Activated CD4-positive, alpha-beta T cell treated with anti-CD3 and anti-CD28 coated beads, Interleukin-10, Interleukin-2, amounts not matched to agents 100 ng/mL and 50 ng/mL, durations not matched to agents 16 hours and 8 hours (primary cell): Measurements from ENCODE around the gene CHGA.

Source experiments
- DNase-seq: peaks from one replicate; pipeline ENCODE4 v3.0.0-alpha.2; 2020

The CHGA gene

DNA sequence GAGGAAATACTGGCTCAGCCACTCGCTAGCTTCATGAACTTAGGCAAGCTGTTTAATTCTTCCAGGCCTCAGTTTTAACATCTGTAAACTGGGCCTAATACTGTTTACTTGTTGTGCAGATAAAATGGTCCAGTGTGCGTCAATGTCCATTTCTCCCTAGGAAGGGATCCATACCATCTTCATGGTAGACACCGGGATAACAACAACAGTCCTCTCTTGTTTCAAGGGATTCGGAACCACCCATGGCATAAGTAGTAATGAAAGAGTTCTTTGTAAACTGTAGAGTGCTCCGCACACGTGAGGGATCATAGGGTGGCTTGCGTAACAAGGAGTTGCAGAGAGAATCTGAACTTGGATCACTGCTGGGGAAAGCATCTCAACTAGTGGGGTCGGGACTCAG, 17.3 kb upstream of the CHGA start:
- no peak for DNase-seq

DNA sequence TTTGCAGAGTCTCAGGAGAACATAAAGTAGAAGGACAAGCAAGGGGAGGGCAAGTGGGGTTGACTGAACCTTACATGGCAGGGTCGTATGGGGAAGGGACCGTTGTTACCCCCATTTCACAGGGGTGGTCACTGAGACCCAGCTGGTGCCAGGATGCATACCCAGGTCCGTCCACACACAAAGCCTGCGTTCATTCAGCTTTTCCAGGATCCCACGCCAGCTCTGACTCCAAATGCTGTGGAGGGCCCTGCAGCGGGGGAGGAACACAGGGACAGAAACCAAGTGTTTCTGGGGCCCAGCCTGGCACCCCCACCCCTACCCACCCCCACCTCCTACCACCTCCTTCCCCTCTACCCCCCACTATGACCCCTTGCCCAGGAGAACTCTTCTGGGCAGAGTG, 16.5 kb upstream of the CHGA start:
- no peak for DNase-seq

DNA sequence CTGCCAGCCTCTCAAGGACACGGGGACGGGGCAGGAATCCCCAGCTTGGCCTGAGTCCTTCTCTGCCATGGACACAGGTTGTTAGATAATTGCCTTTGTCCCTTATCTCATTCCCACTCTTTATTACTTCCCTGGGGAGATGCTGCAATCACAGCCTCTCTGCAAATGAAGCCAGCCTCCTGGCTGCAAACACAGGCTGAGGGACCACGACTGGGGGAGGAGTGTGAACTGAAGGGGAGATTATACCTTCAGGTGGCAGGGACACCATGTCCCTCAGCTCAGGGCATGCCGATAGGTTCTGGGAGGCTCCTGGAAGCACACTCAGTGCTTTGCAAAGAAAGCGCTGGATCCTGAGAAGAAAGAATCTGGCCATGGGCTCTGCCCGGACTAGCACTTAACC, 16.1 kb upstream of the CHGA start:
- DNase-seq: no peak

DNA sequence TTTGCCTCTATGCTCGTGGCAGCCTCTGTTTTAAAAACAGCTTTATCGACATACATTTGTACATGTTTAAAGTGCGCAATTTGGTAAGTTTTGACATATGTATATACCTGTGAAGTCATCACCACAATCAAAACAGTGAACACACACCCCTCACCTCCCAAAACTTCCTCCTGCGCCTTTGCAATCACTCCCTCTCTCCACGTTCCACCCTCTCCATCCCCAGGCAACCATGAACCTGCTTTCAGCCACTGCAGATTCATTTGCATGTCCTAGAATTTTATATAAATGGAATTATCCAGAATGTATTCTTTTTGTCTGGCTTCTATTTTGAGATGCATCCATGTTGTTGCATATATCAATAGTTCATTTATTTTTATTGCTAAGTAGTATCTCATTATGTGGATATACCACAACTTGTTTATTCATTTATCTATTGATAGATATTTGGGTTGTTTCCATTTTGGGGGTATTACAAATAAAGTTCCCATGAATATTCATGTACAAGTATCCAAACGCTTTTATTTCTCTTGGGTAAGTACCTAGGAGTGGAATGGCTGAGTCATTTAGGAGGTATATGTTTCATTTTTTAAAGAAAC, 15.5 kb upstream of the CHGA start:
- no peak for DNase-seq

DNA sequence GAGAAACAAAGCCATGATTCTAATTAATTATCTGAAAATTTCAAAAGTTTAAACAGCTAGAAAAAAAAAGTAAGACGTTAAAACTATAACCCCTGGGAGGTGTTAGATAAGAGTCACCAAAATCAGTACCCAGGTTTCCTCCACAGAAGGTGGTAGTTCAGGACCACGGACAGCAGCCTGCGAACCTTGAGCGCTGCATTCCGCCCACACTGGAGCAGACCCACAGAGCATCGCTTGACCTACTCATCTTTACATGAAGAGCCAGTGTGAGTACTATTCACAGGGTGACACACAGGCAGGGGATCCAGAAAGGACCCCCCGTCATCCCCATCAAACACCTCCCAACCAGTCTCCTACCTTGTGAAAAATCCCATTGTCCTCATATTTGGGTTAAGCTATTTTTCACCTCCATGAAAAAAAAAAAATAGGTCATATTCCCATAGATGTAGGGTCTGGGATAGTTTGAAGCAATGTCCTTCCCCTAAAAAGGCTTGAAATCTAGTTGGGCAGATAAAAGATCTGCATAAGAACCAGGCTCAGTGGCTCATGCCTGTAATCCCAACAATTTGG, 8.8 kb upstream of the CHGA start:
- DNase-seq: peak; percentile 36

DNA sequence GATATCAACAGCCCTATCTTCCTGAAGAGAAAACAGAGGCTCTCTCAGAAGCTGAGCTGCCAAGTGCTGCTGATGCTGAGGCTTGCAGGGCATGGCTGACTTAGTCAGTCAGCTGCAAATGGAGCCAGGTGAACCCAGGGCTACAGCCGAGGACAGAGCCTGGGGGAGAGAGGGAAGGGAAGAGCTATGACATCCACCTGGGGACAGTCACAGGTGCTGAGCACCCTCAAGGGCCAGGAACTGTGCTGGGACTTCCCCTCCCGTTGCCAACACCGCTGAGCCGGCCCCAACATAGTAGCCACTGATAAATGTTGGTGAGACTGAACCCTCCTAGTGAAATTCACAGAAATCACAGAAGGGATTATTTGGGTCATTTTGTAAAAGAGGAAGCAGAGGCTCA, 6.7 kb upstream of the CHGA start:
- no peak for DNase-seq

DNA sequence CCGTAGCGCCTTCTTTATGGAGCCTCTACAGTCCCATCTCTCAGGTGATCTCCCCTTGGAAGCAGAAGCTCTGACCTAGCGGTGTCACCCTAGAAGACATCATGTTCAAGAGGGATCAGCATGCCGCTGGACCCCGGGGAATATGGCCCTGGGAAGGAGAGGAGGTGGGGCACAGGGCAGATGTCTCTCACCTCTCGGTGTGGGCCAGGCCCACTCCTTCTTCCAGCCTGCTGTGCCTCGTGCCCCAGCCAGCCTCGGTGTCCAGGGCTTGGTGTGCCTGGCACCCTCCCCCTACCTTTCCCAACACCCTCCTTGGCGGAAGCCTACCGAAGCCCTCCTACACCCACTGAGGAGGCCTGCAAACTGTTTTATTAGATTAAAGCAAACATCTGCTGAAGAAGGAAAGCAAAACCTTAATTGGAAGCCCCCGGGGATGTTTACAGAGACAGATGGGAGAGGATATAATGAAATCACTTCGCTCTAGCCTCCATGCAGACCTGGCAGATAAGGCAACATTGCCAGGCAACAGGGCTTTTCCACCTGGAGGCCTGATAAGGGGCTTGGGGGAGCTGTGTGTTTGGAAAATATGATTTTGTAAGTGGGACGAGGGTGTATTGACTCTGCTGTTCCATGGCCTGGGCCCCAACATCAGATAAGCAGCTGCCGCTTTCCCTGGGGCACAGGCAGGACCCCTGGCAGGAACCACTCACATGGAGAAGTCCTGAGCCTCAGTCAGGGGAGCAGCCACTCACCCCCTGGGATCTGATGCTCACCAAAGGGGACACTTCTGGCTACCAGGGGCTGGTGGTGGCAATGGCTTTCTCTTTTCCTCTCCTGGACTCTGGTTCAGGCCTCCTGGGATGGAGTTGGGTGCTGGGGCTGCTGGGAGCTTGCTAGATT, 5.7 kb upstream of the CHGA start:
- DNase-seq: no peak

DNA sequence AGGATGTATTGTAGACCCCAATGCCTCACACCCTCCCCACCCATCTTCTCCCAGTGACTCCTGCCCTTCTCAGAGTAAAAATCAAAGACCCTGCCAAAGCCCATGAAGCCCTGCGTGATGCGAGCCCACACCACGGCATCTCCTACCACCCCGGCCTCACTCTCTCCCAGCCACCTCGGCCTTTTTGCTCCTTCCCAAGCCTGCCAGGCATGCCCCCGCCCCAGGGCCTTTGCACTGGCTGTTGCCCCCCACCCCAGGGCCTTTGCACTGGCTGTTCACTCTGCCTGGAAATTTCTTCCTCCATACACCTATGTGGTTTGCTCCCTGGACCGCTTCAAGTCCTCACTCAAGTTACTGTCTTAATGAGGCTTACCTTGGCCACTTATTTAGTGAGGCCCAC, 5.0 kb upstream of the CHGA start:
- DNase-seq: no peak

DNA sequence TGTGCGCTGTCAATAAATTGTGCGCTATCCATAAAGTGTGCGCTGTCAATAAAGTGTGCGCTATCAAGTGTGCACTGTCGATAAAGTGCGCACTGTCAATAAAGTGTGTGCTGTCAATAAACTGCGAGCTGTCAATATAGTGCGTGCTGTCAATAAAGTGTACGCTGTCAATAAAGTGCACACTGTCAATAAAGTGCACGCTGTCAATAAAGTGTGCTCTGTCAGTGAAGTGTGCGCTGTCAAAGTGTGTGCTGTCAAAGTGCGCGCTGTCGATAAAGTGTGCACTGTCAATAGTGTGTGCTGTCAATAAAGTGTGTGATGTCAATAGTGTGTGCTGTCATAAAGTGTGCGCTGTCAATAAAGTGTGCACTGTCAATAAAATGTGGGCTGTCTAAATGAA, 2.9 kb upstream of the CHGA start:
- DNase-seq: no peak

DNA sequence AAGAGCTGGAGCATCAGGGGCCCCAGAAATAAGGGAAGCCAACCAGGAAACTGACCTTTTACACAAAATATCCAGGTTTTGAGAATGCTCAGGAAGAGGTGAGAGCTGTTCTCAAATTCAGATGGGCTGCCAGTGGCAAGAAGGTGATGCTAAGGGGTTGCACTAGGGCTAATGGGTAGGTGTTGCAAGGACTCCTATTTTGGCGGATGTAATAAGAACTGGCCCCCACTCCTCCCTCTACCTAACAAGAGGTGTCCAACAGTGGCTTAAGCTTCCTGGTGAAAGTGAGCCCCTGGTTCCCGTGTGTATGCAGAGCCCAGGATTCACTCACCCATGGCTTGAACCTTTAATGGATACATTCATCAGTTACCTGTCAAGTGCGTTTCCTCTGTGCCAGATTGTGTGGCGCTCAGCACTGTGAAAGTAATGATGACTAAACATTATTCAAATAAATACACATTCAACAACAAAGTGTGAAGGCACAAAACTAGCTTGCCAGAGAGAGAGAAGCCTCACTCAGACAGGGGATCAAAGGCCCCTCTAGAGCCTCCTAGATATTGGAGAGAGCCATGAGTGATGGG, 705 bp upstream of the CHGA start:
- DNase-seq: no peak

DNA sequence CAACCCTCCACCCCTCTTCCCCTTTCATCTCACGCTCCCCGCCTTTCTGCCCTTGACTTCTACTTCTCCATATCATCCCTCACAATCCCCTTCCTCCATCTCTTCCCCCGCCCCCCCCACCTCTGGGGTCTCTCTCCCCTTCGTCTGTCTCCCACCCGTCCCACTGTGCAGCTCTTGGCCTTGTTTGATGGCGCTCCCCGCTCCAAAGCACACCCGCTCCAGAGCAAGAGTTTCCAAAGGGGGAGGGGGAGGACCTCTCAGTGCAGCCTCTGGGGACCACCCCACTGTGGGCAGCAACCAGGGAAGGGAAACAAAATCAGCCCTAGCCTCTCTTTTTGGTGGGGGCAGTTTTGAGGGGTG, 774 bp downstream of the CHGA start:
- no peak for DNase-seq

DNA sequence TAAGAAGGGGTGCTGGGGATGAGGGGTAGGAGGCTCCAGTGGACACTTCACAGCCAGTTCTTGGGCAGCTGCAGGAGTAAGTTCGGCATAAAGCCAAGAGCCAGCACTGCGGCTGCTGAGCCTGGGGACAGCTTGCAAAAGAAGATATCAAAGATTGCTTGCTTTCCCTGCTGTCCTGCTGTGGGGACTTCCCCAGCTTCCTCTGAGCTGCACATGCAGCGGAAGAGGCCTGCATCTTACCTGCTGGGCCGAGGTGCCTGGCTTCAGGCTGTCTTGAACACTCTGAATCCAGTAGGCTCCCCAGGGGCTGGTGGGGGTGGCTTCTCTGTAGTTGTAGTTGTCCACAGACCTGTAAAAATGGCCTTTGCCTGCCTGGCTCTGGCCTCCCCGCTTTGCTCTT, 1.3 kb downstream of the CHGA start:
- DNase-seq: no peak

DNA sequence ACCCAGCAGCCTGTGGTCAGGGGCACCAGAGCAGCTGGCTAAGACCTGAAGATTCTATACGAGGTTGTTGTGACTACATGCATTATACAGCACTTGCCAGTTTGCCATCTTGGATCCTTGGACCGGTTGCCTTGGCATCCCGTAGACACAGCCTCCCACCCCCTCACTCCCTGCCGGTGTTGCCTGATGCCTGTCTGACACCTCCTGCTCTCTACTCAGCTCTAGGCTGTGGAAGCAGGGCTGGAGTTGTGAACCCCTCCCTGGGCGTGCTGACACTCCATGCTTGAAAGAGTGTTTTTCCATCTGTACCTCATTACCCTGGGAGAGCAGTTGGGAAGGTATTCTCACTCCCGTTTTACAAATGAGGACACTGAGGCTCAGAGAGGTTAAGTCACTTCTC, 2.5 kb downstream of the CHGA start:
- DNase-seq: no peak

DNA sequence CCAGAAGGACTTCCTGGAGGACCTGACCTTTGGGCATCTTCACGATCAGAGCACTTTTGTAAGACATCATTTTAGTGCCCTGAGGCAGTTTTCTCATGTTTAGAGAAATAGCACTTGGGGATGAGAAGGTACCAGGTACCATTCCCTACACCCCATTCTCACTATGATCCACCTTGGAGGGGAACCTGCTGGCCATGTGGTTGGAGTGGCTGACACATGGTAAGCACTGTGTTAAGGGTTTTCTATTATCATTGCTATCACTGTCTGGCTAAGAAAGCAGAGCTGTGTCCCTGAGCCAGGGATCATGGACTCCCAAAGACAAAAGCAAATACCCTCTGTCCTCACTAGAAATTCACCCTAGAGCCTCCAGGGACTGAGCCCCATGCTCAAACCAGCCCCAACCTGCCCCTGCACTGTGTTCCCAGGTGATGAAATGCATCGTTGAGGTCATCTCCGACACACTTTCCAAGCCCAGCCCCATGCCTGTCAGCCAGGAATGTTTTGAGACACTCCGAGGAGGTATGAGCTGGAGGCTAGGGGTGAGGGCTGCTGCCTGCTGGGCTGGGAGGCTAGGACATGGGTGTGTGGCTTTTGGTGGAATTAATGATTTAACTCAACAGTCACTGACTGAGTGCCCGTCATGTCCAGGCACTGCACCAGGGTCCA, 3.4 kb downstream of the CHGA start:
- DNase-seq: no peak

DNA sequence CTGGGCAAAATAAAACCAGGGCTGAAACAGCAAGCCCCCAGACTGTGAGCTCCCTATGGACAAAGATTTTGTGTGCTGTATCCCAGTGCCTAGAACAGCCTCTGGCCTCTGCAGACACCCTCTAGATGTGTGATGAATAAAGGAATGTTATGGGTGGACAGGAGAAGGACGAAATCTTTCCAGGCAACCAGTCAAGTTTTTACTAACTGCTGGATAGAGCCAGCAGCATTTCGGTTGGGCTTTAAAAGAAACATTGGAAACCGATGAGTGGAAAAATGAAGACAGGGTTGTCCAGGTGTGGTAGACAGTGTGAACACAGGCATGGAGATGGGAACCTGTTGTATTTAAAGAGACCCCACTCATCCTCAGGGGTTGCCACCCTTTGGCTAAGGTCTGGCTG, 4.0 kb downstream of the CHGA start:
- no peak for DNase-seq

DNA sequence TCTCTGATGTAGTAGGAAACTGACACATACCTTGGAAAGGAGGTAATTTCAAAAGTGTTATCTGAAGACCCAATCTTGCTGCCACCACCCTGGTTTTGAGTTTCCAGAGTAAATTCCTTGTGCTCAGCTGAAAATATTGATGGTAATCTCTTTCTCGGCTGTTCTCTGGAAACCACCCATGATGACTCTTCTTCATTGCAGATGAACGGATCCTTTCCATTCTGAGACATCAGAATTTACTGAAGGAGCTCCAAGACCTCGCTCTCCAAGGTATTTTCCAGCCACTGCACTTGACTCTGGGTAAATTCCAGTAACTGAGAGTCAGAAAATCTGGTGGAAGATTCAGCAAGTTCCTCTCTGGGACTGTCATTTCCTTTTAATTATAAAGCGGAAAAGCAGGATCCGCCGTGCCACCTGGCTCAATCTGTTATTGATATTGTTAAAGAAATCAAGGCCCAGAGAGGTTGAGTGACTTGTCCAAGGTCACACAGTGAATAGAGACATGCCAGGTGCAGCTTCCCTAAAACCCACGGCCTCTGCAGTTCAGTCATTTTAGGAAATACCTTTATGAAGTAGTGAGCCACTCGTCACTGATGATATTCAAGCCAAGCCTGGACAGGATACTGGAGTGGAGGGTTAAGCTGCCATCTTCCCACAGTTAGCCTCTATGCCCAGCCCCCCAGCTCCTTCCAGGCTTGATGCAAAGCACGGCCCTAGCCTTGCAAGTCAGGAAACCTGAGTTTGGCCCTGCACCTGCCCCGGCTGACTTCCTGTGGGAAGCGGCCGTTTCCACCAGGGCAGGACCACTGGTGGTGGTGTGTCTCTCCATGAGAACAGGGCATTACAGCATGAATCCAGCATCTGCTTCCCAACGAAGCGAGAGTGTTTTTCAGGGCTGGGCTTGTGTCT, 4.7 kb downstream of the CHGA start:
- no peak for DNase-seq

DNA sequence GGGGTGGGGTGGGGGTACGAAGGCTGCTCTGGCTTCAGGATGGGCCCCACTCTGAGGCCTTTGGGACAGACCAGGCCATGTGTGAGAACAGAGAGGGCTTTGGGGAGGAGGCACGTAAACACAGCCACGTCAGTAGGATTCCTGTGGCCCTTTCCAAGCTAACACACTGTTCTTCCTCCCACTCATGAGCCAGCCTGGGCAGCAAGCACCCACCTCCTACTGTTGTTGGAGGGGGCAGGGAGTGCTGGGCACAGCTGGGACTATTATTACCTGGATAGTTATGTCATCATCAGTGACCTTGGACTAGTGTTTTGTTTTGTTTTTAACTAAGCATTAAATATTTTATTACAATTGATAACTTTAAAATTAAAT, 5.3 kb downstream of the CHGA start:
- no peak for DNase-seq

DNA sequence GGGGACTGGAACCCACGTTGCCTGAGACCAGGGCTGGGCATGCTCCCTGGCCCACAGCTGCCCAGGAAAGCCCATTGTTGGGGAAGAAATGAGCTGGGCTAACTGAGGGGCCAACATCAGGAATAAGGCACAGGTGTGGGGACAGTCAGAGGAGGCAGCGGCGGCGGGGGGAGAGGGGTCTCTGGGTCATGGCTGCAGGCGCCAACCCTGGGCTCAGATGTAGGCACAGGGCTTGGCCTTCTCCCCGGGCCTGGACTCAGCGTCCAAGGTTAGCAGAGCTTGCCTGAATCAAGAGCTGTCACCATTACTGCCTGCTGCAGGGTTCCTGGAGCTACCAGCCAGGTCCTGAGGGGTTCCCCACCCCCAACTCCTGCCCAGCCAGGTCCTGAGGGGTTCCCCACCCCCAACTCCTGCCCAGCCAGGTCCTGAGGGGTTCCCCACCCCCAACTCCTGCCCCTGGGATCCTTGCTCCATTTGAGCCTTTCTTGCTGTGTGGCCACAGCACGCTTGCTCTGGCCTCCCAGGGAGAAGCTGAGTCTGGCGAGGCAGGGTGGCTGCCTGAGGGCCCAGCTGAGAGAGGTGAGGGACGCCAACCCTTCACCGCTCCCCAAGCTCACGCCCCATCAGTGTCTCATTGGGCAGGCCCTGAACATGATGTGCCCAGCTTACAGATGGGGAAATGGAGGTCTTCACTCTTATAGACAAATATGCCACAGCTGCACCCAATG, 6.2 kb downstream of the CHGA start:
- no peak for DNase-seq

DNA sequence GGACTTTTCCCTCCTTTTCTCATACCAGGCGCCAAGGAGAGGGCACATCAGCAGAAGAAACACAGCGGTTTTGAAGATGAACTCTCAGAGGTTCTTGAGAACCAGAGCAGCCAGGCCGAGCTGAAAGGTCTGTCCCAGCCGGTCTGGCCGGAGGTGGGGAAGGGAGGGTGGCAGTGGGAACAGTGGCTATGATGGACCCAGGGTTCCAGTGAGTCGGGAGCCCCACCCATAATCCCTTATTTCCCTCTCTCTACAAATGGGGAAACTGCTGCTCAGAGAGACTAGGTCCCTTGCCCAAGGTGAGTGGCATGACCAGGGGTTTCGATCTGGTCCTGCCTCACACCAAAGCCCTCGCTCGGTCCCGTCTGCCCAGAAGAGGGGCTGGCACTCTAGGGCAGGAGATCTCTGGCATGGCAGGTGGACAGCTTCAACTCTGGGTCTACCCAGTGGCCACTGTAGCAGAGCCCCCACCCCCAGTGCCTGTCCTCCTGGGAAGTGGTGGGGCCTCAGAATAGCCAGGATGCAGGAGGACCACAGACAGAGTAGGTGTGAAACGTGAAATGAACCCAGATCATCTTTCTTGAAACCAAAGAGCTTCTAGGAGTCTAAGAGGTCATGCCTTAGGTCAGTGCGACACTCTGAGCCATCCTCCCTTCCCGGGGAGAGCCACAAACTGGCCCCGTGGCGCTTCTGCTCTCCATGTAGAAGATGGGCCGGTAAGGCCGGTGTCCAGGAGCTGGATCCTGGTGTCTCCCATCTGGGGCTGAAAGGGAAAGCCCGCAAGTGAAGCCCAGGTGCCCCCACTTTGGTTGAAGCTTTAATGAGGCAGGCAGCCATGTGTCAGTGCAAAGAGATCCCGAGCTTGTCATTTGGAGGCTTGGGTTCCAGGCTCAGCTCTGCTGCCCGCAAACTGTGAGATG, 7.0 kb downstream of the CHGA start:
- no peak for DNase-seq

DNA sequence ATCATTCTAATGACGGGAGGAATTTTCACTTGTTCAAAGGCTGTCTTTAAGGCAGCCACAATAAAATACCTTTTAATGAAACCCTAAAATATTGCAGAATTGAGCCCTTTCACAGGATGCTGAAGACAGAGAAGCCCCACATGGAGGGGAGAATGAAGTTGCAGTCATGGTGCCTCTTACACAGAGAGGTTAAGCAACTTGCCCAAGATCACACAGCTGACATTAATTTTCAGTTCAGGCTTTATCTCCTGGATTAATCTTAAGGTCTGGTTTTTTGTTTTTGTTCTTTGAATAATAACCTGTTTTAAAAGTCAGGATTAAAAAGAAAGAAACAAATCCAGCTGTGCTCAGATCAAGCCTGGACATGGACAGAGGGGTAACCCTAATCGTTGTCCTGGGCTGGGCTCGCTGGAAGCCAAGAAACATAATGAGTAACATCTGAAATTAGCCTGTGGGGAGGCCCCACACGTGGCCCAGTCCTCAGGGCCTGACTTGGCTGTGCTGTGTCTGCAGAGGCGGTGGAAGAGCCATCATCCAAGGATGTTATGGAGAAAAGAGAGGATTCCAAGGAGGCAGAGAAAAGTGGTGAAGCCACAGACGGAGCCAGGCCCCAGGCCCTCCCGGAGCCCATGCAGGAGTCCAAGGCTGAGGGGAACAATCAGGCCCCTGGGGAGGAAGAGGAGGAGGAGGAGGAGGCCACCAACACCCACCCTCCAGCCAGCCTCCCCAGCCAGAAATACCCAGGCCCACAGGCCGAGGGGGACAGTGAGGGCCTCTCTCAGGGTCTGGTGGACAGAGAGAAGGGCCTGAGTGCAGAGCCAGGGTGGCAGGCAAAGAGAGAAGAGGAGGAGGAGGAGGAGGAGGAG, 8.0 kb downstream of the CHGA start:
- no peak for DNase-seq
